ENCODE results near the gene GAB3. TPM values are rescaled to one million over a fixed set of nuclear protein-coding genes. Genes with fewer than 3 reads are reported as not detected.

GAB3 gene
- total RNA-seq, 1 donor from 2014 or later: 2.9 TPM

DNA sequence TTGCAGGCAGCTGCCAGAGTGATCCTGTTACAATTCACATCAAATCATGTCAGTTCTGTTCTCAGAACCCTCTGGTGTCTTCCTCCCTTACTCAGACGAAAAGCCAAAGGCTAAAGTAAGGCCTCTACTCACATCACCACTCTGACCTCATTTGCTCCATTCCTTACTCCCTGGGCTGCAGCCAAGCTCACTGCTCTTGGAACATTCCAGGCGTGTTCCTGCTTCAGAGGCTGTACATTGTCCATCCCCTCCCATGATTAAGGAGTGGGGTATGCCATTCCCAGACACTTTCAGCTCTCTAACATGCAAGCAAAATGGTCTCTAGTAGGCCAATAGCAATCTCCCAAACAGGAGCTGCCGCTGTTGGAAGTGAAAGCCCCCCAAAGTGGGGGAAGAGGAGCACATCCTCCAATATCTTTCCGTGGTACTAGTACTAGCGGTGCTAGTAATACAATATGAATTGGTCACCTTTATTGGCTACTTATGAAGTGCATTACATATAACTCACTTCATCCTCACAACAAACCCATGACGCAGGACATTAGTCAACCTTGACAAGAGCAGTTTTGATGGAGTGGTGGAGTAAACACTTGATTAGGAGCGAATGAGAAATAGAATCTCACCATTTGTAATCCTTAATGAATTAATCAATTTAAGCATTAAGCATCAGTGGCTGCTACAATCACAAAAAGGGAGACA, 15.0 kb downstream of the GAB3 start:
- peak overlapping the region; percentile 77 to 80 for H3K27ac ChIP-seq
- H3K4me3 ChIP-seq: no peak overlapping the region
- H3K4me1 ChIP-seq: peaks cover 10 to 55% of the 10 kb centered on the region in 2 donors
- no peaks in the 10 kb centered on the region for H3K36me3 ChIP-seq
- peak in 1 of 2 donors; percentile 84 for DNase-seq (ENCODE audit: low spot score in 2 of 2)
- no peaks in the 10 kb centered on the region for H3K9me3 ChIP-seq
- TF ChIP-seq, protein P1, sequence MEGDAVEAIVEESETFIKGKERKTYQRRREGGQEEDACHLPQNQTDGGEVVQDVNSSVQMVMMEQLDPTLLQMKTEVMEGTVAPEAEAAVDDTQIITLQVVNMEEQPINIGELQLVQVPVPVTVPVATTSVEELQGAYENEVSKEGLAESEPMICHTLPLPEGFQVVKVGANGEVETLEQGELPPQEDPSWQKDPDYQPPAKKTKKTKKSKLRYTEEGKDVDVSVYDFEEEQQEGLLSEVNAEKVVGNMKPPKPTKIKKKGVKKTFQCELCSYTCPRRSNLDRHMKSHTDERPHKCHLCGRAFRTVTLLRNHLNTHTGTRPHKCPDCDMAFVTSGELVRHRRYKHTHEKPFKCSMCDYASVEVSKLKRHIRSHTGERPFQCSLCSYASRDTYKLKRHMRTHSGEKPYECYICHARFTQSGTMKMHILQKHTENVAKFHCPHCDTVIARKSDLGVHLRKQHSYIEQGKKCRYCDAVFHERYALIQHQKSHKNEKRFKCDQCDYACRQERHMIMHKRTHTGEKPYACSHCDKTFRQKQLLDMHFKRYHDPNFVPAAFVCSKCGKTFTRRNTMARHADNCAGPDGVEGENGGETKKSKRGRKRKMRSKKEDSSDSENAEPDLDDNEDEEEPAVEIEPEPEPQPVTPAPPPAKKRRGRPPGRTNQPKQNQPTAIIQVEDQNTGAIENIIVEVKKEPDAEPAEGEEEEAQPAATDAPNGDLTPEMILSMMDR (IDR thresholded peaks at IDR 0.05): no peak
- intact Hi-C loops (cut with DNase I): no loop called here
- no peaks in the 10 kb centered on the region for H3K27me3 ChIP-seq

DNA sequence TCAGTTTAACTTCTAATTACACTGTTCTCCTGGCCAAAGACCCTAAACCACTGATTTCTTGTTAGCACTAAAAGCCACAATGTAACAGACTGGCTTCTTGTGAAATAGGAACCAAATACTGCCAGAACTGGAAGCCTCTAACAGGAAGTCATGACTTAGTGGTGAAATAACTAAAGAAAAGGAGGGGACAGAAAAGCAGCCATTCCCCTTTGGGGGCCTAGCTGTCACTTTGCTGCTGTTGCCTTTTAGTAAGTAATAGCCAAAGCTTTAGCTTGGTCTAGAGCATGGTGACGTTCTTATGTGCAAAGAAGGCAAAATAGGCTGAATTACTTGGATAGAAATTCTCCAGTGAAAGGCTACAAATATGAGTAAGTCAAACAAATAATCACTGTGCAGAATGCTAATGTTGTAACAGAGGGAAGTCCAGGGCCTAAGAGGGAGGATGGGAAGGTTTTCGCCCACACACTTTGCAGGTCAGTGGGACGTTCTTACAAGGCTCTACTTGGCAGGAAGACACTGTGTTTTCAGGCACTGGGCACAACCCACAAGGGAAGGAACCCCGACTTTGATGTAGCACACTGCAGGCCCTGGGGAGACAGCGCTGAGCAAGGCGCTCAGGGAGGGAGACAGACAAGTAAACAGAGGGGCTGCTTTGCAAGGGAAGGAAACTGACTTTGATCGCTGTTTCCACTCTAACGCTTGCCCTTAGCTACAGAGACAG, 16.7 kb downstream of the GAB3 start:
- no peak overlapping the region for H3K4me3 ChIP-seq
- peak in 1 of 2 donors; percentile 74 for DNase-seq (ENCODE audit: low spot score in 2 of 2)
- no peaks in the 10 kb centered on the region for H3K36me3 ChIP-seq

DNA sequence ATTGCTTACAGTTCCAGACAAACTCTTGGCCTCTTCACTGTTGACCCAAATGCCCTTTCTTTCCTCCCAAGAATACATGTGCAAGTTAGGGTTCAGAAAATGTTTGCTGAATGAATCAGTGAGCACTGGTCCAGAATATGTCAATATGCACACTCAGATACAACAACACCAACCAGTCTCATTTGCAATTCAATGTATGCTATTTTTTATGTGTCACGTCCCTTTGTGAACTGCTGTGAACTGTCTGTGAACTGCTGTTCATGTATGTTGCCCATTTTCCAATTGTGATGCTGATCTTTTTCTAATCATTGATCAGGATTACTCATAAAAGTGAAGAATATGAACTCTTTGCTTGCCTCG, 17.8 kb downstream of the GAB3 start:
- Histone ChIP-seq H3K27me3 (no peaks in the 10 kb centered on the region), H3K9me3 (no peaks in the 10 kb centered on the region), H3K27ac (peak overlapping the region; percentile 77 to 80), H3K4me3 (no peak overlapping the region), H3K36me3 (no peaks in the 10 kb centered on the region), H3K4me1 (peaks cover 17 to 72% of the 10 kb centered on the region in 2 donors)
- no peak for DNase-seq (ENCODE audit: low spot score in 2 of 2)
- intact Hi-C loops (cut with DNase I): no loop called here
- TF ChIP-seq, protein P1 (IDR thresholded peaks at IDR 0.05): no peak

More for the DNA sequence above, 16.7 kb downstream of the GAB3 start:
- TF ChIP-seq, protein P1 (IDR thresholded peaks at IDR 0.05): no peak
- no peaks in the 10 kb centered on the region for H3K27me3 ChIP-seq
- H3K27ac ChIP-seq: peak overlapping the region; percentile 77 to 80
- intact Hi-C loops (cut with DNase I): no loop called here
- peaks cover 11 to 67% of the 10 kb centered on the region in 2 donors for H3K4me1 ChIP-seq
- H3K9me3 ChIP-seq: no peaks in the 10 kb centered on the region

- H3K27ac ChIP-seq: peak overlapping the region; percentile 77 to 80
- TF ChIP-seq, protein P1 (IDR thresholded peaks at IDR 0.05): no peak
- DNase-seq (ENCODE audit: low spot score in 2 of 2): no peak
- H3K4me3 ChIP-seq: no peak overlapping the region
- peaks cover 17 to 68% of the 10 kb centered on the region in 2 donors for H3K4me1 ChIP-seq
- no peaks in the 10 kb centered on the region for H3K36me3 ChIP-seq
- no peaks in the 10 kb centered on the region for H3K27me3 ChIP-seq
- intact Hi-C loops (cut with DNase I): no loop called here
- H3K9me3 ChIP-seq: no peaks in the 10 kb centered on the region
Observed at GRCh38 chrX:154732421-154733065, 18.3 kb downstream of the GAB3 start.

DNA sequence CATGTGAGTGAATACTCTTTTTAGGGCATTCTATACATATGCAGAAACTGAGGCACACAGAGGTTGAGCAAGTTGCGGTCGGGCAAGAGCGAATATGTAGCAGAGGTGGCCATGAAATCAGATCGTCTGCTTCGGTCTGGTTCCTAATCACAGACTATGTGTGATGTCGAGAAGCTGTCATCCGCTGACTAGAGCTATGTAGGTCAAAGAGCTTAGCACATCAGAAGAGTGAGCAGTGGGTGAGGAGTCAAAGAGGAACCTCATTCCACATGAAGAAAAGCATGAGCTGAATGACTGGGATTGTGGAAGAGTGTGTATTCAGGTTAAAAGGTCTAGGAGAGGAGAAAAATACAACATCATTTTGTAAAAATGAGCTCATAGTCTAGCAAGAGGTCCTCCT, 19.0 kb downstream of the GAB3 start:
- H3K9me3 ChIP-seq: no peaks in the 10 kb centered on the region
- intact Hi-C loops (cut with DNase I): no loop called here
- peaks cover 17 to 70% of the 10 kb centered on the region in 2 donors for H3K4me1 ChIP-seq
- H3K27me3 ChIP-seq: no peaks in the 10 kb centered on the region
- DNase-seq (ENCODE audit: low spot score in 2 of 2): no peak
- H3K27ac ChIP-seq: peak overlapping the region; percentile 77 to 80
- H3K4me3 ChIP-seq: no peak overlapping the region
- H3K36me3 ChIP-seq: no peaks in the 10 kb centered on the region
- TF ChIP-seq, protein P1 (IDR thresholded peaks at IDR 0.05): no peak
